MM.1S (cell line): ENCODE measurements around the gene TMEM108.

ENCODE experiments used
- CTCF ChIP-seq: fragments of 300-600 bp; sonication (generic); IDR thresholded peaks from 2 replicates; pipeline ENCODE4 v1.5.1; 2016; ENCODE audit warnings: antibody characterized with exemption, low read length, mixed read lengths
- EZH2 ChIP-seq: fragments of 300-600 bp; sonication (generic); optimal IDR thresholded peaks from 2 replicates; pipeline ENCODE3; 2017; ENCODE audit warnings: low read depth, mild to moderate bottlenecking, antibody characterized with exemption, low read length, mixed read lengths
- EZH2phosphoT487 ChIP-seq: fragments of 300-600 bp; sonication (generic); IDR thresholded peaks from 2 replicates; pipeline ENCODE4 v1.6.1; 2018; ENCODE audit warnings: antibody characterized with exemption, low read length

GRCh38 chr3:133271539-133271938 lies 233.3 kb downstream of the TMEM108 start:
- TF ChIP-seq CTCF (no peak), EZH2phosphoT487 (no peak), EZH2 (no peak)
